ENCODE measurements around the gene PRR33.

DNA sequence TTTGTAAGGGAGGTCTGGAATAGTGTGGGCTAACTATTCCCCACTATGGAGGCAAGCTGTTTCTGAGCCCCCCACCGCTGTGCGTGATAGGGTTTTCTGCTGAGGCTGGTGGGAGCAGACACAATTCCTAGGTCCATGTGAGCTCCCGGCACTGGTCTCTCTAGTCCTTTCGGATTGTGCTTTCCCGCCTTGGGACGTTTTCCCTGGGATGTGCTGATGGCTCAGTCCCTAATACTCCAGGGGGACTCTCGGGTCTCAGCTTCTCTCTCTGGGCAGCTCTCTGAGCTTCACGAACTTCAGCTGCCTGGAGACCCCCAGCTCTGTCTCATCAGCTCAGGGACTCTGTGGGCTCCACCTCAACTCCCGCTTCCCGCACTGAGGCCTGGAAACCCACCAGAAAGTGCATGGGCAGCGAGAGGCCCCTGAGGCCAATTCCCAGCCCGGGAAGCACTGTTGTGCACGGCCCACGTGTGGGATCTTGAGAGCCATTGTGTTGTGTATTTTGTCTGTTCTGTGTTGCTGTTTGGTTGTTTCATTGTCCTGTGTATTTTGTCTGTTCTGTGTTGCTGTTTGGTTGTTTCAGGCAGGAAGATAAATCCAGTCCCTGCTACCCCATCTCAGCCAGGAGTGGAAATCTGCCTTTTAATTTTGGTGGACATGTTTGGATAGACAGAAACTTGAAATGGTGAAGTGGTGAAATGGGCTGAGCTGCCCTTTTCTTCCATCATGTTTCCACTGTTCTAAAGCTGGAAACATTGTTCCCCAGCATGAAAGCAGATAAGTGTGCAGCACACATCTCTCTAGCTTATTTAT, 15.1 kb upstream of the PRR33 start:
- TF ChIP-seq YY1 (IDR thresholded peaks at IDR 0.05; ENCODE audit: insufficient read depth, insufficient read length): no peak
- no peak for TF ChIP-seq ZNF274 (IDR thresholded peaks at IDR 0.05; ENCODE audit: low read depth, low read length)
